H4 (cell line): ENCODE measurements around the gene TNFRSF18. TPM values are rescaled to one million over a fixed set of nuclear protein-coding genes. Genes with fewer than 3 reads are reported as not detected.
A peak's percentile ranks its signal among the peaks of the same experiment; 100 is the strongest.

Experiments used
- DNase-seq: peaks from one replicate; pipeline ENCODE4 v3.0.0-alpha.2; 2015; ENCODE audit warnings: low spot score
- total RNA-seq: library from RNA; depleted of rRNA; stranded (reverse); fragments of >200 nt; shearing (Covaris generic); gene quantifications from 2 replicates; pipeline ENCODE4 v1.2.3, GENCODE V29; 2014

Gene TNFRSF18
- total RNA-seq, 1 experiment from 2014 or later: not detected

DNA sequence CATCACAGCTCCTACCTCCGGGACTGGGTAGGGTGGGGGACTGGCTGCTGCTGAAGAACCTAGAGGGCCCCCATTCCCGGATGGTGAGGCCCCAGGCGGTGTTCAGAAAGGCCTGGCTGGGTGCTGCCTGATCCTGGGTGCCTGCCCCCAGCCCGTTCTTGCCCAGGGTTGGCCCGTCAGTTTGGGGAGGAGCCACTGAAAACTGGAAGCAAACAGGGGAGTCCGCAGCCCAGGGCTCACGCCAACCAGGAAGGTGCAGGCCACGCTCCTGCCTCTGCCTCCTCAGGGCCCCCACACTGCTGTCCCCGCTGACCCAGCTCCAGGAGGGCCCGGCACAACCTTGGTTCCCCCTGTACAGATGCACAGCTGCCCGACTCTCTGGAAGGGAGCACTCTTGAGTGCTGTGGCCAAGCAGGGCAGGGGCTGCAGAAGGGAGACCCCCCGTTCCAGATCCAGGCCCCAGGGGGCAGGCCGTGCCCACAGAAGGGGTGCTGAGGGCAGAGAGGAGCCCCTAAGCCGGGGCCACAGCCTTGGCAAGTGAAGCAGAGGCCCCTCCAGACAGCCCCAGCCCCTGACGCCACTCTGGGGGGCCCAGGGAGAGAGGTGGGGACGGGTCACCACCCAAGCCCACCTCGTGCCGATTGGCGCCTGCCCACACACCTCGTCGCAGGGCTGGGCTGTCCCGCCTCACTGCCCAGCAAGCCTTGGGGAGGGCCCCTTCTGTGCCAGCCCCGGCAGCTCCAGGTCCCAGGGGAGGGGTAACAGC lies 34.6 kb upstream of the TNFRSF18 start:
- DNase-seq: no peak

DNA sequence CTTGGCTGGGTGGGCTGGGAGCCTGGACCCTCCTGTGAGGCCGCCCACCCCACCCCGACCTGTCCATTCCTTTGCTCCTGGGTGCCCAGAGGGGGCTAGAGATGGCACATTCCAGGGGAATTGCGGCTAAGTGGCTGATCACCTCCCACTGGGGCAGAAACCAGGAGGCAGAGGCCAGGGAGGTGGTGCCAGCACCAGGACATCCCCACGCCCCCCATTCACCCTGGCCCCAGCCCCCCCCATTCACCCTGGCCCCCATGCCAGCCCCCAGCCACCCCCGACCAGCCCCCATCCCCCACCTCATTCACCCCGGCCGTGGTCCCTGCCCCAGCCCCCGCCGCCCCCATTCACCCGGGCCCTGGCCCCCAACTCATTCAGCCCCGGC lies 33.9 kb upstream of the TNFRSF18 start:
- no peak for DNase-seq

DNA sequence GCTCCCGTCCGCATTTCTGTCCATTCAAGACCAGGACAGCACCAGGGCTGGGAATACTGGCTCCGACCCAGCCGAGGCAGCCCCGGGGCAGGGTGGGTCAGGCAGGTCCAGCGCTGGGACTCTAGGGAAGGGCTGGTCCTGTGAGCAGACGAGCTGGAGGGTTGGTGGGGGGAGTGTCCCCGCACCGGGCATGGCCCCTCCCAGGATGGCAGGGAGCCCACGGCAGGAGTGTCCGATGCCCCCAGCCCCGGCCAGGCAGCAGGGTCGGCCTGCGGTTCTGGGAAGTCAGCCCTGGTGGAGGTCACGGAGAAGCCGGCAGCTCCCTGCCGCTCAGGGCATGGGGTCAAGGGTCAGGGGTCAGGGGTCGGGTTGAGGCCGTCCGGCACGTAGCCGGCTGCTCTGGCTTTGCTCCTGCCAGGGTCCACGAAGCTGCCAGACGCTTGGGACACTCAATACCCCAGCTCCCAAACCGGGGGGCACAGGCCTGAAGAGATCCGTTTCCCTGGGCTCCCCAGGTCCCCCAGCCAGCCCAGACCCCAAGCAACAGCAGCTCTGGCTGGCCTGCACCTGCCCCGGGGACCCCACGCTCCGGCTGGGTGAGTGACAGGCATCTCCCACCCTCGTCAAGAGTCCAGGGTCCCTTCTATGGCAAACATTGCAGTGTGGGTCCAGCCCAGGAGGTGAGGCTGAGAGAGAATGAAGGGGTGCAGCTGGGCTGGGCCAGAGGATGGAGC lies 33.4 kb upstream of the TNFRSF18 start:
- no peak for DNase-seq

DNA sequence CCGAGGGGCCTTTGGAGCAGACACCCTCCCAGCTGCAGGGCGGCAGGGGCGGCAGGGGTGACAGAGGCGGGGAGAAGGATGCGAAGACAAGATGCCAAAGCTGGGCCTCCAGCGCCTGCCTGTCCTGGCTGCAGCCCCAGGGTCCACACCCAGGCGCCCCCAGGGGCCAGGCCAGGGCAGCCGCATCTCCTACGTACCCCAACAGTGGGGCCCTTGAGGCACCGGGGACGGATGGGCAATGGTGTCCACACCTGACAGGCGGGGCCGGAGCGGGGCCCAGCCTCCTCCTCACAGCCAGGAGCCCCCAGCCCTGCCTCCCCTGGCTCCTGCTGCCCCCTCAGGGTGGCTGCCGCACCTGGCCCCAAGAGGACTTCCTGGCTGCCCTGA lies 32.8 kb upstream of the TNFRSF18 start:
- DNase-seq: no peak

DNA sequence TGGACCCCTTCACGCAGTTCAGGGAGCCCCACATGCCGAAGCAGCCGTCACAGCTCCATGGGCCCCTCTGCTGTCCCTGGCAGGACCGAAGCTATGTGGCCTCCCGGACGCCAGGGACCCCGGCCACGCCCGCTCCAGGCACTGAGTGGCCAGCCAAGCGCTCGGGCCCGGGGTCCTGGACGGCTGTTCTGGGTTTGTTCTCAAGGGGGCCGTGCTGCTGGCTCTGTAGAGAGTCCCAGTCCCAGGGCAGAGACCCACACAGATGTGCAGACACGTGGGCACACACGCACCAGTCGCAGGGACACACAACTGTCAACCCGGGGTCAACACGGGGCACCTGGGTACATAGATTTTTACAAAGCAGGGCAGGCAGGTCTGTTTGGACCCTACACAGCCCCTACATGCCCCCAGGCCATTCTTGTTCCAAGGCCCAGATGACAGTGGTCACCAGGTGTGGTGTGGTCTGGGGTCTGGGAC lies 32.3 kb upstream of the TNFRSF18 start:
- DNase-seq: no peak

DNA sequence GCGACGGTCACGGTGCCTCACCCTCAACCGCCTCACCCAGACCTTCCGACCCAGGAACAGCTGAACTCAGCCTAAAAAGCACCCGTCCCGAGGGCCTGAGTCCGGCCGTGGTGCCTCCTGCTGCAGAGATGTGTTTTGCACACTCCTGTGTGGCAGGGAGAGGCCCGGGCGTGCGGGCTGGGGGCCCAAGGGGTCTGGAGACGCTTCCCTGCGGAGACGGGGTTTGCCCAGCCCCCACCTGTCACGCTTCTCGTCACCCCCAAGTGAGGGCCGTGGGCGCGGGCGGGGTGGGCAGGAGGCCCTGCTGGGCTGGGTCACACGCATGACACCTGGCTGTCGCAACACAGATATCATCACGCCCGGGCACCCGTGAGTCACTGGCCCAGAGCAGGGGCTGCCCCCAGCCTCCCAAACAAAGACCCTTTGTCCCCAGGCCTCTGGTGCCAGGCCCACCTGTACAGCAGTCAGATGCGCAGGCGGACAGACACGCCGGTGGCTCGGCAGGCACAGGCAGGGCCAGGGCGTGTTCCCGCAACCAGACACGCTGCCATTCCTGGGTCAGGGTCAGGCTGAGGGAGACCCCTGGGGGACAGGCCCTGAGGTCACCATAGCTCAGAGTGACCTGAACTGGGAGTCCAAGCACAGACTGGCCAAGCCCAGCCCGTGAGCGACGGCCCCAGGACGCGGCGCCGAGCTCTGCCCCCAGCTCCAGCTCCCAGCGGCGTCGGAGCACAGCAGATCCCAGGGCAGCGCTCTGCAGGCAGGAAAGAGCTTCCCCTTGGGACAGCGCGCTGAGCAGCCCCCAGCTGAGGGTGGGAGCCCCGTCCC lies 31.7 kb upstream of the TNFRSF18 start:
- DNase-seq: no peak

DNA sequence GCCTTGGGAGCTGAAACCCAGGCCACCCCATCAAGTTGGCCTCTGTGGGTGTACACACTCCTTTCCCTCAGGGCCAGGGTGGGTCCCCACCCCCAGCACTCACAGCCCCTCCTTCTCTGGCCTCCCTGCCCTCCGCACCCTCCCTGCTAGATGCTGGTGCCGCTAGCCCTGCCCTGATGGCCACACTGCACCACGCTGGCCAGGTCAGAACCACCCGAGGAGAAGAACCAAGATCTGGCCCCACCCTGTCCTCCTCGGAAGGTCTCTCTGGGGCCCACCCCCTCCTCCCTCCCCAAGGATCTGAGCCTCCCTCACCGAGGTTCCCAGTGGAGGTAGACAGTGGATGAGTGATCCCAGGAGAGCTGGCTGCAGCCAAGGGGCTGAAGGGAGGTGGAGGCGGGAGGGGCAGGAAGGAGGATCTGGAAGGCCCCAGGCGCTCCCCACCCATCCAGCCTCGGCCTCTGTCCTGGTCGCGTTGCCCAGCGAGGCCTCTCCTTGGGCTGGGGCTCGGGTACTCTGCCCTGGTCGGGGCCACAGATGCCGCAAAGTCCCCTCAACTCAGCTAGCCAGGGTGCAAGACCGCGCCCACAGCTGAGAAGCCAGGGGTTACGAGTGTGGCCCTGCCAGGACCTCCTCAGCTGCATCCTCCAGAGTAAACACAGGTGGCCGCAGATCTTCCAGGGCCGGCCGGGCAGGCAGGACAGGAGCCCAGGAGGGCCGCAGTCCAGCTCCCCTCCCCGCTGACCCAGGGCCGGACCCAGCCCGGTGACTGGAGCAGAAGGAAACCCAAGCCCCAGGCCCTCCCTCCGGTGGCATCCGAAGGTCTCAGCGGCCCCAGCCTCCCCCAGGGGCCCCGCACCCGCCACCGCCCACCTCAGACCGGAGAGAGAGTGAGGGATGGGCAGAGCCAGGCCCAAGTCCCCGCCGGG lies 30.8 kb upstream of the TNFRSF18 start:
- DNase-seq: no peak

DNA sequence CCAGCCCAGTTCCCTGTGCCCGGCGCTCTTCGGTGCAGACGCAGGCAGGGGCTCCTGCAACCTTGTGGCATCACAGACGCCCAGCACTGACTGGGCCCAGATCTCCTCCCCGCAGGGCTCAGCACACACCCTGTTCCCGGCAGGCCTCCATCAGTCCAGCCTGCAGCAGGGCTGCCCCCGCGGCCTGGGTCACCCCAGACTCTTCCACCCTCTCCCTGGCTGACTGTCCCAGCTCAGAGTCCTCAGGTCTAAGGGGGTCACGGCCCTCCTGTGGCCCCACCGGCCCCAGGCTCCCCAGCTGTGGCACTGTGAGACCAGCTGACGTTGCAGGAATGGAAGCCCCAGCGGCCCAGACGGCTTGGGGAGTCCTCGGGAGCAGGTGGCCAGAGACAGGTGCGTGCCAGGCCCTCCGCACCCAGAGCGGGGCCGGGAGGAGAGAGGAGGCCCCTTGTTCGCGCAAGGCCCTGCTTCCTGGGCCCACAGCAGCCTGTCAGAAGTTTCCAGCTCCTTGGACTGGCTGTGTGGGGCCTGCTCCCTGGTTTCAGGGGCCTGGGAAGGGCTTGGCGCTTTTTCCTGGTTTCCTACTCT lies 29.9 kb upstream of the TNFRSF18 start:
- no peak for DNase-seq

DNA sequence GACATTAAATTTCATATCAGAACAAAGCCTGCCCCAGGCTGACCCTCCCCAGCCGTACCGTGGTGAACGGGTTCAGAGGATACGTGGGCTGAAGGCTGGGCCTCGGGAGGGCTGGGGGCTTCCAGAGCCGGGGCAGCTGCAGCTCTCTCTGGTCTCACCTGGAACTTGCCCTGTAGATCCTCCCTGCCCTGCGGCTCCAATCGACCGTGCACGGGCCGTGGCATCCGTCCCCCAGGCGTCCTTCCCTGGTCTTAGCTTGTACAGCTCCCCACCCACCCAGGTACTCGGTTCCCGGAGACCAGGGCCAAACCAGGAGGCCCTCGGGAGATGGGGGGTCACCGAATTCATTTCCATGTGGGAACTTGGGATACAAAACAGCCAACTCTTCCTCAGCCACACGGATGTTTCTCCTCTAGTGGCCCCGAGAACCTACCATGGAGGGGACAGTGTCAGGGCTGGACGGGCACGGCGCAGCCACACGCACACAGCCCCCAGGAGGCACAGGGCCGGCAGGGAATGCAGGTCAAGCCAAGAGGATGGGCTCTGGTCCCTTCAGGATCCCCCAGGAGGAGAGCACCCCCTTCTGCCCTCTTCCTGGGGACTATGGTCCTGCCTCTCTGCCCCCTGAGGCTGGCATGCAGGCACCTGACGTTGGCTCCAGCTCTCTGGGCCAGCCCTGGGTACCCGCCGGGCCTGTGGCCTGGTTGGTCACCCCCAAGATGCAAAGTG lies 28.8 kb upstream of the TNFRSF18 start:
- no peak for DNase-seq

DNA sequence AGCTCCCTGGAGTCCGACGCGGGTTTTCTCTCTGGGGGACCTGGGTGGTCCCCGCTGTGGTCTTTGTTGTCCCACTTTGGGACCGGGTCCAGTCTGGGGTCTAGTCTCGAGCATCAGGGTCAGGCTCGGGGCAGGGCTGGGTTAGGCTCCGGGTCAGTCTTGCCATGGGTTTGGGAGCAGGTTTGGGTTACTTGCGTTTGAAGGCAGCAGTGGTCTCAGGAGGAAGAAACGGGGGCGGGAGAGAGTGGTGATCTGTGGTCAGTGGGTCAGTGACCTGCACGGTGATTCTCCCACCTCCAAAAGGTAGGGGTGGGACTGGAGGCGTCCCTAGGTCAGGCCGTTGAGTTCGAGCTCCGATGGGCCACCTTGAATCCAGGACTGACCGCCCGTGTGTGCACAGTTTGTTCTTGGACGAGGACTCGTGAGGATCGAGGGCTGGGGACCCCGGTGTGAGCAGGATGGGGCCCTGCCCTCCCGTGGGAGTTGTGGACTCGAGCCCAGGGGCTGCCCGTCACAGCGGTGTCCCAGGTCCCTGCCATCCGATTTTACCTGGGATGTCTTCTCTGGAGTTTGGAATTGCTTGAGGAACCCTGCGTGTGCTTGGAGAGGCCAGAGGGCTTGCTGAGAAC lies 27.9 kb upstream of the TNFRSF18 start:
- DNase-seq: no peak

DNA sequence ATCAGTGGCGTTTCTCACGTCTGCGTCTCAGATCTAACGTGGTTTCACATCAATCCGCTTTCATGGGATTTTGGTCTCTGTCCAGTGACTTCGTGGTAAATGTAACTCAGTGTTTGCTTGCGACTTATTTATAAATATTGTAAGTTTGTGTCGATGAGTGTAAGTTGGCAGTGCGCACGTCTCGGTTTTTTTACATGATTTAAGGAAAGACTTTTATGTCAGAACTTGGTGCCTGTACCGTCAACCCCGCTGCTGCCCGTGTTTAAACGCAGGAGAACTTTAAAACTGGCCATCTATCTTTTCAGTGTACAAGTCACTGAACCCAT lies 27.1 kb upstream of the TNFRSF18 start:
- no peak for DNase-seq

DNA sequence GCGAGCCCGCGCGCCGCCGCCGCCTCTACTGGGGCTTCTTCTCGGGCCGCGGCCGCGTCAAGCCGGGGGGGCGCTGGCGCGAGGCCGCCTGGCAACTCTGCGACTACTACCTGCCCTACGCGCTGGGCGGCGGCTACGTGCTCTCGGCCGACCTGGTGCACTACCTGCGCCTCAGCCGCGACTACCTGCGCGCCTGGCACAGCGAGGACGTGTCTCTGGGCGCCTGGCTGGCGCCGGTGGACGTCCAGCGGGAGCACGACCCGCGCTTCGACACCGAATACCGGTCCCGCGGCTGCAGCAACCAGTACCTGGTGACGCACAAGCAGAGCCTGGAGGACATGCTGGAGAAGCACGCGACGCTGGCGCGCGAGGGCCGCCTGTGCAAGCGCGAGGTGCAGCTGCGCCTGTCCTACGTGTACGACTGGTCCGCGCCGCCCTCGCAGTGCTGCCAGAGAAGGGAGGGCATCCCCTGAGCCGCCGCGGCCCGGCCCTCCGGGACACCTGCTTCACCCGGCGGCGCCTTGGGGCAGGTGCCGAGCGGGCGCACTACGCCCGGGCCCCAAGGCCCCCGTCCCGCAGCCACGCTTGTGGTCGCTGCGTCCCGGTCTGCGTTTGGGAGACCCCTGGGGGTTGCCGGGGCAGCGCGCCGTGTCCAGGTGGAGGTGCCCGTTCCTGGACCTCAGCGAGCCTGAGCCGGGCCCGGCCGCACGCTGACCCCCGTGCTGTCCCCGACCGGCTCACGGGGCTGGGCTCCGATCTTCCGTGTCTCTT lies 26.6 kb upstream of the TNFRSF18 start:
- no peak for DNase-seq

DNA sequence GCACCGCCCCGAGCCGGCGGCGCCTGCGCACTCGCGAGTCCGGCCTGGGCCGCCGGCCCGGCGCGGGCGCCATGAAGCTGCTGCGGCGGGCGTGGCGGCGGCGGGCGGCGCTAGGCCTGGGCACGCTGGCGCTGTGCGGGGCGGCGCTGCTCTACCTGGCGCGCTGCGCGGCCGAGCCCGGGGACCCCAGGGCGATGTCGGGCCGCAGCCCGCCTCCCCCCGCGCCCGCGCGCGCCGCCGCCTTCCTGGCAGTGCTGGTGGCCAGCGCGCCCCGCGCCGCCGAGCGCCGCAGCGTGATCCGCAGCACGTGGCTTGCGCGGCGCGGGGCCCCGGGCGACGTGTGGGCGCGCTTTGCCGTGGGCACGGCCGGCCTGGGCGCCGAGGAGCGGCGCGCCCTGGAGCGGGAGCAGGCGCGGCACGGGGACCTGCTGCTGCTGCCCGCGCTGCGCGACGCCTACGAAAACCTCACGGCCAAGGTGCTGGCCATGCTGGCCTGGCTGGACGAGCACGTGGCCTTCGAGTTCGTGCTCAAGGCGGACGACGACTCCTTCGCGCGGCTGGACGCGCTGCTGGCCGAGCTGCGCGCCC lies 25.9 kb upstream of the TNFRSF18 start, which contains the start of gene B3GALT6:
Gene B3GALT6 (plus strand): TSS at position 30 of the 588 bp plus-strand sequence. CDS start 42 bp downstream, at position 72.
- DNase-seq: no peak

DNA sequence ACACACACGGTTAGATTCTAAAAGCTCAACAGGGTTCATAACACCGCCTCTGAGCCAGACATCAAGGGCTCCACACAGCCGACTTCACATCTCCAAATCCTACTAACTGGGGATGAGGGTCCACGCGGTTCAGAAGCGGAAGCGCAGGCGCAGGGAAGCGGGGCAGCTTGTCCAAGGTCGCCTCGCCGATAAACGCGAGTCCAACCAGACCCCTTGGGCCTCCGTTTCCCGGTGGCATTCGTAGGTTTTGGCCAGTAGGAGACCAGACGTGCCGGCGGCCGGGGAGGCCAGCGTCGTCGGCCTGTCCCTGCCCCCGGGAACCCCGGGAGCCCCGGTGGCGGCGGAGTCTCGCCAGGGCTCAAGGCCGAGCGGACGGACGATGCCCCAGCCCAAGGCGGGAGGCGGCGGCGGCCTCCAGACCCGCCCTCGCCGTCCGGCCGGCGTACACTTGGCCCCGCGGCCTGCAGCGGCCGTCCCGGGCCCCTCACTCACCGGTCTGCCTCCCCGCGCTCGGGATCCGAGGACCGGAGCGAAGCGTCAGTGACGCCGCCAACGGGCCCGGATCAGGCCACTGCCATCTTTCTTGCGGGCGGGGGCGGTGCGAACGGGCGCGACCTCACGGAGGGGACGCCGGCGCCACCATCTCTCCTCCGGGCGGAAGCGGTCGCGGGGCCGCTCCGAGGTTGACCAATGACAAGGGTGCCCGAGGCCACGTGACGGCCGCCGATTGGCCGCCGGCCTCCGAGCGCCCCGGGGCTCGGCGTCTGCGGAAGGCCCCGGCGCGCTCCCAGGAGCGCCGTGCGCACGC lies 25.2 kb upstream of the TNFRSF18 start, which contains the start of gene SDF4:
Gene SDF4 (minus strand): TSS at position 602 of the 808 bp plus-strand sequence. CDS start 3,229 bp downstream, outside the sequence.
- DNase-seq: peak; percentile 95

DNA sequence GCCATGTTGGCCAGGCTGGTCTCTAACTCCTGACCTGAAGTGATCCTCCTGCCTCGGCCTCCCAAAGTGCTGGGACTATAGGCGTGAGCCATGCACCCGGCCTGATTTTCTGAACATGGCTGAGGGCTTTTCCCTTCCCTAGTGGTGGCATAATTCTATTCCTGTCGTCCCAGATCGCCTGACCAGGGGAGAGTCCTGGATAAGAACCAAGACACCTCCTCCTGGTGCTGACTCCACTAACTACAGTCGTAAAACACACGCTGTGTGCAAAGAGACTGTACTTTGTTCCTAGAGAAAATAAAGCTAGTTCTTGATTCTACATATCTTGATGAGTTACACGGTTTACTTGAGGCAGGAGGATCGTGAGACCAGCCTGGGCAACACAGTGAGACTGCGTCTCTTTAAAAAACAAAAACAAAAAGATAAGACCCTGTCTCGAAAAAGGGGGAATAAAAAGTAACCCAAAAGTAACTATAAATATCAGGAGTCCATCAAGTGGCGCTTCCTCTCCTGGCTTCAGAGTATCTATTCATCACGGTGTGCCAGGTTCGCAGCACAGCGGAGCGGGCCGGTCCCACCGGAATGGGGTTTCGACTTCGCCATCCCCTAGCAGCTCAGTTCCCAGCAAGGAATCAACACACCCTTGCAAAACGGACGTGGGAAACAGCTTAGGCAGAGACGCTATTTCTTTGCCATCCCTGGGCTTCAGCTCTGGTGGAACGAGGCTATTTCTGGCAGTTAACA lies 24.4 kb upstream of the TNFRSF18 start:
- DNase-seq: peak; percentile 73

DNA sequence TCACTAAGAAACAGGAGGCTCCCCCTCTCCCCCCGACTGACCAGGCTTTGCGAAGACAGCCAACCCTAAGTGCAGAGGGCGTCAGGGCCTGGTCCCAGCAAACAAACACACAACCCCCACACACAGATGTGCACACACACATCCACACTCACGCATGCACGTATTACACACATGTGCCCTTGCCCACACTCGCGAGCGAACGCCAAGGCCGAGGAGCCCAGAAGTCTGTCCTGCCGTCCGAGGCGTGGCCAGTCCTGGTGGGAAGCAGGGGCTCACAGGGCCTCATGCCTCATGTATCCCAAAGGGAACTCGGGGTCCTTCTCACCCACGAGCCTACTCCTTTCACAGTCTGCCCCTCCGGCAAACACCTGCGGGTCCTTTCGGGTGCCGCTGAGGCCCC lies 23.4 kb upstream of the TNFRSF18 start:
- DNase-seq: no peak
